ENCODE data around the gene MTERF4. TPM values are rescaled to one million over a fixed set of nuclear protein-coding genes. Genes with fewer than 3 reads are reported as not detected.

MTERF4 gene
- total RNA-seq, 1 donor from 2014 or later = 43.7 TPM

GRCh38 chr2:241142063-241142462, 40.0 kb upstream of the MTERF4 start:
- Mint-ChIP-seq H3K27me3 (ENCODE audit: low read depth) (no peaks in the 10 kb centered on the region), H3K9me3 (no peaks in the 10 kb centered on the region), H3K27ac (ENCODE audit: unreplicated experiment) (no peak overlapping the region), H3K4me3 (no peak overlapping the region), H3K4me1 (peaks cover 4% of the 10 kb centered on the region), H3K36me3 (ENCODE audit: low read depth) (peaks cover 4% of the 10 kb centered on the region)
- DNase-seq (ENCODE audit: low read depth, low spot score) = no peak
- TF ChIP-seq, protein P1, sequence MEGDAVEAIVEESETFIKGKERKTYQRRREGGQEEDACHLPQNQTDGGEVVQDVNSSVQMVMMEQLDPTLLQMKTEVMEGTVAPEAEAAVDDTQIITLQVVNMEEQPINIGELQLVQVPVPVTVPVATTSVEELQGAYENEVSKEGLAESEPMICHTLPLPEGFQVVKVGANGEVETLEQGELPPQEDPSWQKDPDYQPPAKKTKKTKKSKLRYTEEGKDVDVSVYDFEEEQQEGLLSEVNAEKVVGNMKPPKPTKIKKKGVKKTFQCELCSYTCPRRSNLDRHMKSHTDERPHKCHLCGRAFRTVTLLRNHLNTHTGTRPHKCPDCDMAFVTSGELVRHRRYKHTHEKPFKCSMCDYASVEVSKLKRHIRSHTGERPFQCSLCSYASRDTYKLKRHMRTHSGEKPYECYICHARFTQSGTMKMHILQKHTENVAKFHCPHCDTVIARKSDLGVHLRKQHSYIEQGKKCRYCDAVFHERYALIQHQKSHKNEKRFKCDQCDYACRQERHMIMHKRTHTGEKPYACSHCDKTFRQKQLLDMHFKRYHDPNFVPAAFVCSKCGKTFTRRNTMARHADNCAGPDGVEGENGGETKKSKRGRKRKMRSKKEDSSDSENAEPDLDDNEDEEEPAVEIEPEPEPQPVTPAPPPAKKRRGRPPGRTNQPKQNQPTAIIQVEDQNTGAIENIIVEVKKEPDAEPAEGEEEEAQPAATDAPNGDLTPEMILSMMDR (conservative IDR thresholded peaks at IDR 0.05) = no peak

DNA sequence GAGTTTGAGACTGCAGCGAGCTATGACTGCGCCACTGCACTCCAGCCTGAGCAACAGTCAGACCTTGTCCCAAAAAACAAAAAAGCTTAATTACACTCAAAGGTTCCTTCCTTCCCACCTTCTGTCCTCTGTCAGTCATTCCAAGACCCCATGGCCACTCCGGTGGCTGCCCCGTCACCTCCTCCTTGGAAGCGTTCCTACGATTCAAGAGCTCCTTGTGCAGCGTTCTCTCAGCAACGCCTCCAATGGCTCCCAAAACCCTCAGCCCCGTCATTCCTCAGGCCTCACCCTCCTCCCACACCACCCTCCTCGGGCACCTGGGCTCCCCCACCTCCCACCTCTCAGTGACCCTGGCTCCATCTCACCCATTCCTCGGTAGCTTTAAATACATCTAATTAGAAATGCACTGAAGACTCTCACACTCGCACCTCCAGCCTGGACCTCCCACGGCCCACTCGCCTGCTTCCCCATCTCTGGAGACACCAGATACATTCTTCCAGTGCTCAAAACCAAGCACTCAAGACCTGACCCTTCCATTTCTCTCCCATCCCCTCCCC, 39.2 kb upstream of the MTERF4 start:
- TF ChIP-seq, protein P1 (conservative IDR thresholded peaks at IDR 0.05) = no peak
- Mint-ChIP-seq H3K36me3 (ENCODE audit: low read depth) (peaks cover 4% of the 10 kb centered on the region), H3K4me1 (no peaks in the 10 kb centered on the region), H3K27me3 (ENCODE audit: low read depth) (no peaks in the 10 kb centered on the region), H3K4me3 (no peak overlapping the region), H3K27ac (ENCODE audit: unreplicated experiment) (no peak overlapping the region), H3K9me3 (no peaks in the 10 kb centered on the region)
- no peak for DNase-seq (ENCODE audit: low read depth, low spot score)

DNA sequence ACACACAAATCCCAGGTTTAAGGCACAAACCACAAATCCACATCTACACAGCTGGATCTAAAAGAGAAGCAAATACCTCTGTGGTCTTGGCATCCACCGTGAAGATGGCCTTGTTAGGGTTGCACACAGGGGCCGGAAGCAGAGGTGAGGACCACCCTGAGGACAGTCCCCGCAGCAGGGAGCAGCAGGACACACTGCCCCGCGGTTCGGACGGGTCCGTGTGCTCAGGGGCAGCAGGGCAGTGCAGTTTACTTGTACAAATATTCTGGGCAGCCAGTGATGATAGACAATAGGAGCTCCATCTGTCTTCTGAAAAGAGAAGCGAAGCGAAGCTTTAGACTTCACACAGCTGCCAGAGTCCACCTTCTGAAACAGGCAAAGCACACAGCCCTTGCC, 38.4 kb upstream of the MTERF4 start:
- no peak overlapping the region for H3K27ac Mint-ChIP-seq (ENCODE audit: unreplicated experiment)
- no peaks in the 10 kb centered on the region for H3K9me3 Mint-ChIP-seq
- H3K36me3 Mint-ChIP-seq (ENCODE audit: low read depth) = peaks cover 4% of the 10 kb centered on the region
- no peaks in the 10 kb centered on the region for H3K4me1 Mint-ChIP-seq
- TF ChIP-seq, protein P1 (conservative IDR thresholded peaks at IDR 0.05) = no peak
- no peaks in the 10 kb centered on the region for H3K27me3 Mint-ChIP-seq (ENCODE audit: low read depth)
- no peak for DNase-seq (ENCODE audit: low read depth, low spot score)
- no peak overlapping the region for H3K4me3 Mint-ChIP-seq

- no peaks in the 10 kb centered on the region for H3K27me3 Mint-ChIP-seq (ENCODE audit: low read depth)
- no peak for DNase-seq (ENCODE audit: low read depth, low spot score)
- H3K9me3 Mint-ChIP-seq = no peaks in the 10 kb centered on the region
- H3K4me1 Mint-ChIP-seq = no peaks in the 10 kb centered on the region
- no peak overlapping the region for H3K27ac Mint-ChIP-seq (ENCODE audit: unreplicated experiment)
- TF ChIP-seq, protein P1 (conservative IDR thresholded peaks at IDR 0.05) = no peak
- no peak overlapping the region for H3K4me3 Mint-ChIP-seq
- peaks cover 4% of the 10 kb centered on the region for H3K36me3 Mint-ChIP-seq (ENCODE audit: low read depth)
Measured at GRCh38 chr2:241139531-241140444, 37.7 kb upstream of the MTERF4 start.

DNA sequence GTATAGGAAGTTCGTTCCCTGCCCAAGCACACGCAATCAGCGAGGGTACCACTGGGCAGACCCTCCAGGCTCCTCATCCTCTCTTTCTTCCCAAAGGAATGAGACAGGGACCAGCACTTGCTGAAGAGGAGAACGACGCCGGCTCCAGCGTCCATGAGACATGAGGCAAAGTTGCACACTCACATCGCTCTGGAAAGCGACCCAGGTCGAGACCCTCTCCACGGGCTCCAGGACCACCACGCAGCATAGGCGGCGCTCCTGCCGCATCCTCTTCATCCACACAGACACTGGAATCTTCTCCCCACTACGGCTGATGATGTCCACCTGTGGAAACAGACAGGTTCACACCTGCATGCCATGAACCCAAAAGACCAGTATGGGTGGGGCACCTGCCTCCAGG, 36.4 kb upstream of the MTERF4 start:
- H3K36me3 Mint-ChIP-seq (ENCODE audit: low read depth) = peaks cover 4% of the 10 kb centered on the region
- H3K9me3 Mint-ChIP-seq = no peaks in the 10 kb centered on the region
- no peaks in the 10 kb centered on the region for H3K4me1 Mint-ChIP-seq
- H3K27me3 Mint-ChIP-seq (ENCODE audit: low read depth) = no peaks in the 10 kb centered on the region
- no peak overlapping the region for H3K27ac Mint-ChIP-seq (ENCODE audit: unreplicated experiment)
- H3K4me3 Mint-ChIP-seq = no peak overlapping the region
- TF ChIP-seq, protein P1 (conservative IDR thresholded peaks at IDR 0.05) = no peak
- no peak for DNase-seq (ENCODE audit: low read depth, low spot score)

Measured in neural crest cell (in vitro differentiated cells).